Measurements from ENCODE around the gene MAGI2.
A peak's percentile ranks its signal among the peaks of the same experiment; 100 is the strongest.

The MAGI2 gene

DNA sequence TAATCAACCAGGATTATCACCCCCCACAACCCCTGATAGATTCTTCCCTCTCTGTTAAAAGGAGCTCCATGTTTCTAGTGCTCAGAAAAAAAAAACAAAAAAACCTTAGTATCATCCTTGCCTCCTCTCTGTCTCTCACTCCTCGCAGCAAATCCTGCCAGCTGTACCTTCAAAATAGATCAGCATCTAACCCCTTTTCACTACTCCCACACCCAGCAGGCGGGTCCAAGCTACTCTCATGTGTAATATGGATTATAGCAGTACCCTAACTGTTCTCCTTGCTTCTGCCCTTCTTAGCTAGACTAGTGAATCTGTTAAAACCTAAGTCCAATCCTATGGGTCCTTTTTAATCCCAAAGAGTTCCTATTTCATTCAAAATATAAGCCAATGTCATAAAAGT, 667.4 kb downstream of the MAGI2 start:
- H3K4me3 ChIP-seq (ENCODE audit: low read depth, low read length): no peak overlapping the region
- no peak for DNase-seq (ENCODE audit: low read depth)

DNA sequence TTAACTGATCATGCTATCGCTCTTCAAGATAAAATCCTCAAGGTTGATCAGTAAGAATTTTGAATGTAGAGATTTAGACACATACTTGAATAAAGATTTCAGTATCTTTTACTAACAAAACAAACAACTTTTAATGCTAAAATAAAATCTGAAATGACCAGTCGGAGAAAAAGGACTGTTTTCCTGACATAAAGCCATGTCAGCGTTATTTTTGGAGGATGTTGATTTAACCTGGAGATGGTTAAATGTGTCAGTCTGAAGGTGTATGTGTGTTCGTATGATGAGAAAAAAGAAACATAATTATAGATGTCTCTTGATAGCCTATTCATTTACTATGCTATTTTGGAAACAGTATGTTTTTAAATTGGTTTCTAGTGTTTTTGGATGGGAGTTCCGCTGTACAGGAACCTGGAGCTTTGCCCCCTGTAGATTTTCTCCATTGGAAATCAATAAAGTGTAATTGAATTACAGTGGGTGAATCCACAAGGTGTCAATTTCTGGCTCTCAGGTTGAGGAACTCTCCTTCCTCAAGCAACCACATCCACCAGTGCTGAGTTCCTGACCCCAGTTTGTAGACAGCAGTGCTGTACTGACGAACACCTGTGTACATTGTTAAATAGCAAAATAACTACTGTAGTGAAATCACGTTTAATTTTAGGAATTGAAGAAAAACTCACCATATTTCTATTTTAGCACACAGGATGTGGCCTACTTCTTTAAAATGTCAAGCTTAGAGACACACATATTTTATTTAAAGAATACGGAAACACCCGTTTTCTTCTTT, 670.1 kb downstream of the MAGI2 start:
- no peak for DNase-seq (ENCODE audit: low read depth)
- H3K4me3 ChIP-seq (ENCODE audit: low read depth, low read length): no peak overlapping the region

DNA sequence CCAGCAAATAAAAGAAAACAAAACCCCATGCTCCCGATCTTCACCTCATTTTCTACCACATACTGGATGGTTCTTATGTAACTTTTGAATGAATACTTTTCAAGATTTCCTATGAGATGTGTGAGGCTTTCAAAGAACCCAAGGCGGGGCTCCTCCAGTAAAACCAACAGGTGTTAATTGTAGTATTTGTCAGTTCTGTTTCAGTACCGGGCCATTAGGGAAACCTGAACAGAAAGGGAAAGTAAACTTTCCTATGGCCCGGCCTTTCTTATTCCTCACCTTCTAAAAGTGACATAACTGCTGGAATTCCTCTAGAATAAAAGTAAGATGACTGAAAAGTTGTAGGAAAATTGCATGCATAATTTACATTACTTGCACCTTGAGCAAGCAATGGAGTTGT, 672.9 kb downstream of the MAGI2 start:
- no peak overlapping the region for H3K4me3 ChIP-seq (ENCODE audit: low read depth, low read length)
- no peak for DNase-seq (ENCODE audit: low read depth)

DNA sequence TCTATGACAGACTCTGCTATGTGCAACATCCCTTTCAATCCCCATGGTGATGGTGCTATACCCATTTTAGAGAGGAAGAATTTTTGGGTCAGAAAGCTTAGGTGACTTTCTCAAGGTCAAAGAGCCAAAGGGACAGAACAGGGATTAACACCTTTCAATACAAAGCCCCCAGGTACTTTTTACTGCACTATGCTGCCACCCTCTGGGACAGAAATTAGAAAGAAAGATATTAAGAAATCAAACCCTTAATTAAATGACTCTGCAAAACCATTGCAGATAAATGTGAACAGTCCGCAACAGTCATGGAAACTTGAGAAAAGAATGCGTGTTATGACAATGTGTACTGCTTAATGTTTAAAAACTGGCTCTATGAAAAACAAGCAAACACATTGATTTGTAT, 673.7 kb downstream of the MAGI2 start:
- H3K4me3 ChIP-seq (ENCODE audit: low read depth, low read length): no peak overlapping the region
- no peak for DNase-seq (ENCODE audit: low read depth)

DNA sequence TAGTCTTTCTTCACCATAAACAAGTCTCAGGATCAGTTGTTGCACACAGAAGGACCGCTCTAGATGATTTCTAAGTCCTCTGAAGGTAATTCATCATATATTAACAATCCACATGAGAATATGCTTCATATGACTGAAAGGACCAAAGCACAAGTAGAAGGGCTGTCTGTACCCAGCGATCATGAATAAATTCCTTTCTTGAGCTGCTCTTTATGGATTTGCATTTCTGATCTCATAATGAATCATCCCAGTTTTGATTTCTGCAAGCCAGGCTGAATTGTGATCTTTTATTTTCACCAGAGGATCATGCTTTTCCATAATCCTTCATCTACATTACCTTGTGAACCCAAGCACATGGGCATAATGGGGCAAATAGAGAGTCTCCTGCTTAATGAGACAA, 675.6 kb downstream of the MAGI2 start:
- no peak for DNase-seq (ENCODE audit: low read depth)
- H3K4me3 ChIP-seq (ENCODE audit: low read depth, low read length): no peak overlapping the region

DNA sequence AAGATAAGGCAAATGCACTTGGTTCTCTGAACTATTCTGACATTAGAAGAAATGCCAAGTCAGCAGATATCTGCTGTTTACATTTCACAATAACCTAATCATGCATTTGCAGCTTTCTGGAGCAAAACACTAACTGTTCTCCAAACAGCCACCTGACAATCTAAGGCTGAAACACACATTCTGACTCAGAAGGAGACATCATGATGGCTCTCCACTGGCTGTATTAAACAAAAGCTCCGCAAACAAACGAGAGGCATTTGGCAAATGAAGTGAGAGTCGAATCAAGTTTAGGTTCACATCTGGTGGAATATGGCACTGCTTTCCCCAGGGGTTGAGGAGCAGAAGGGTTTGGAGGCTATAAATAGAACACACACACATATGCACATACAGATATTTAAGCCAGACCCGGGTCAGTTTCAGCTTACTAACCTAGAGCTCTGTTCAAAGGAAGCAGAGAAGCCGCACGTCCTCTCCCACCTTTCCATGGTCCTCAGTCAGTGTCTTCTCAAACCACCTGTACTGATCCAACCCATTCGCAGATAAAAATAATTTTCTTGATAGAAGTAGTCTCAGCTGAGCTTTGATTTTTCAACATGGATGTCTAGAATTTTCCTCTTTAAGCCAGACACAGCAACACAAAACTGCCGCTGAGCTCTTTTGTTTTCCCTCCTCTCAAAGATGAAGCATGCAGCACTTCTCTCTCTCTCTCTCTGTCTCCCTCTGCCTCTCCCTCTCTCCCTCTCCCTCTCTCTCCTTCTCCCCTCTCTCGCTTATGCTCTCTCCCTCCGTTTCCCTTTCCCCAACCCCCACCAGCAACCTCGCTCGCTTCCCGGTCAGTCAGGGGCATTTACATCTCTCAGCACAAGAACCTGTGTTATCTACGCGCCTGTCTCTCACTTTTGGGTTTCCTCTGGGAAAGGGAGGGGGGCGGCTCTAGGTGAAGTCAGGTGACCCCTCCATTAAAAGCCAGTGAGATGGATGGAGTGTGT, 682.8 kb downstream of the MAGI2 start:
- H3K4me3 ChIP-seq (ENCODE audit: low read depth, low read length): peak overlapping the region; percentile 7

DNA sequence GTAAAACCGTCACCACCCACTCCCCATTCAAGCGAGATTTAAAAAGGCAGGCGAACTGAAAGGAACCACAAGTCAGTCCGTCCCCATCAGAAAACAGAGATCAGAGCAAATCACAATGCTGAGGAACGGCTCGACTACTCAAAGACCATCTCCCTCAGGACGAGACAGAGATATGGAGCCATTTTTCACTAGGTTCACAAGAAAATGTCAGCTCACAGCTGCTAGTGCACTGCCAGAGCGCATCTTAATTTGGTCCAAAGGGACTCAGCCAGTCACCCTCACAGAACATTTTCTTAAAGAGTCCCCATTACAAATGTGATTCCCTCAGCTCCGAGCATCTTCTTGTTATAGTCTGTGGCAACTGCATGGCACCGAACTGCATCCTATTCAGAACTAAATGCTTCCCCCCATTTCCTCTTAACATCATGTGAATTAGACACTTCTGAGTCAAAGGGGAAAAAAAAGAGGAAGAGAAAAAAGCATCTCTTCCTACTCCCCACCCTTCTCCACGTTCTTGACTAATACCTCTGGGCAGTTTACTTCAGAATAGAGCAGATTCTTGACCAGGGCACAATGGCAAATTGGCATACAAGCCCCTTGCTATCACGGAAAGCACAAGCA, 683.9 kb downstream of the MAGI2 start:
- peak overlapping the region; percentile 14 for H3K4me3 ChIP-seq (ENCODE audit: low read depth, low read length)
- no peak for DNase-seq (ENCODE audit: low read depth)

More for the DNA sequence above, 682.8 kb downstream of the MAGI2 start:
- no peak for DNase-seq (ENCODE audit: low read depth)

DNA sequence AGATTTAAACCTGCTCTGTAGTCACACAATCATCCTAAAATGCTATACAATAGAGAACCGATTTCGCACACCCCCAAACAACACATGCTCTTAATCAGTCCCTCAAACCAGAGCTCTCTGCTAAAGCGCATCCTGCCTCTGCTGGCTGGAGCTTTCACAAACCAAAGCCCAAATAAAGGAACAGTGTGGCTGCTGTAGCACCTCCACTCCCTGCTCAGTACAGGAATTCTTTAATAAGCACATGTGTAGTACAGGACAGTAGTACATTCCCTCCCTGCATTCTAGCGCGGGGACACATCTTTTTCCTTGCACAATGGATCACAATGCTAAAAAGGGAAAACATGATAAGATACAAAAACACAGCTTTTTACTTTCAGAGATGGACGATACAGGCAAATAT, 684.6 kb downstream of the MAGI2 start:
- no peak for DNase-seq (ENCODE audit: low read depth)
- H3K4me3 ChIP-seq (ENCODE audit: low read depth, low read length): no peak overlapping the region

DNA sequence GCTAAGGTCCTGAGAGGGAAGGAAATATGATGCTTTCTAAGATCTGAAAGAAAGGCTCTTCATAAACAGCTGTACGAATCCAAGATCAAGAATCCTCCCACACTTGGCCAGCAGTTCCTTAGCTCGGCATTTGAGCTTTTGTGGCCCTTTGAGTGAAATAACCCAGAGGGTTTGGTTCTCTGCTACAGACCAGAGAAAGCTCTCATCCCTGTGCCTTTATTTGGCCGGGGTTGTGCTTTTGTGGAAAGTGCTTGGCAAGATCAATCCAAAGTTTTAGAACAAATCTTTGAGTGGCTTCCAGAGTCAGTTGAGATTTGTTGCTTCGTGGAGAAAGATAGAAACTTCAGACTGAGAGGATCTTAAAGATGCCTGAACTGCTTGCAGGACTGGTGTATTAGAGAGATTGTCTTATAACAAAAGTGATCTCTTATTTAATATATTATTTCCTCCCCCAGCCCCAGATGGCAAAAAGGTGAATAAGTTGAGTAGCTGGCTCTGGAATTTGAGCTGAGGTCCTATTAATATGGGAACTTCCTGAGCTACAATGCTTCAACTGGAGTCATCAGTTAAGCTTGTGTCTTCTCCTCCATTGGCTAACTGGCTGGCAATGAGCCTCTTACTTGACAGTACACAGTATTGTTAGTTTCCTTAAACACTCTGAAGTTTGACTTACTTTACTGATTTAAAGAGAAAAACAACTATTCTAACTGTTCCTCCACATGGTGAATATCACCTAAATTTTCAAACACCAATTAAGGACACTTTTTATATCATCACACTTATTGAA, 687.3 kb downstream of the MAGI2 start:
- H3K4me3 ChIP-seq (ENCODE audit: low read depth, low read length): no peak overlapping the region
- DNase-seq (ENCODE audit: low read depth): no peak

DNA sequence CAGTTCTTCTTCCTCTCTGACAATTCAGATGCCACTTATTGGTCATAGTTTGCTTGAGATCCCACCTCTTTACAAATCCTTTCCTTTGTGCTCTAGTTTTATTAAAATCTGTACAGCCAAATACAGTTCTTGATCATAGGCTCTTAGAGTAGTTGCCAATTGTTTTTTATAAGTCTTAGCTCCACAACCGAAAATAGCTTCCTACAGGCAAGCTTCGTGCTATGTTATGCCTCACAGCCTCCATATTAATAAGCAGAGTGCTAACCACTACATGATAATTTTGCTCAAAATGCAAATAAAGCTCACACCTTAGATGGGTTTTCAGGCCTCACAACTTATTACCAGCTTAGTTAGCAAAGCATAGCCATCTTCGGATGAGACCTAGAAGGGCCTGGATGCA, 688.9 kb downstream of the MAGI2 start:
- no peak for DNase-seq (ENCODE audit: low read depth)
- H3K4me3 ChIP-seq (ENCODE audit: low read depth, low read length): no peak overlapping the region

DNA sequence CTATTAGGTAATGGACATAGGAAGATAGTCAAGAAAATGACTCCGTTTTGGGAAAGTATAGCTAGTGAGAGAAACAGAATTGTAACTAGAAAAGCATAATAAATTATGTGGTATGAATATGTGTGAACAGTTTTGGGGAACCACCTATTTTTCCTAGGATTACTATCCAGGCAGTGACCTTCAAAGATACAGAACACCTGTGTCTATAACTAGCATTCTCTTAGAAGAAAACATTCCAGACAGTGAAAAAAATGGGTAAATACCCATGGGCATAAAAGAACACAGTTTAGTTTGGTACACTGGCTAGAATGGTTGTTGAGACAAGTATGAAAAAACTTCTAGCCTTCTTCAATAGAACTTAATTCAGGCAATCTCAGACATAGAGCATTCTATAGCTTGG, 690.8 kb downstream of the MAGI2 start:
- H3K4me3 ChIP-seq (ENCODE audit: low read depth, low read length): no peak overlapping the region
- no peak for DNase-seq (ENCODE audit: low read depth)

DNA sequence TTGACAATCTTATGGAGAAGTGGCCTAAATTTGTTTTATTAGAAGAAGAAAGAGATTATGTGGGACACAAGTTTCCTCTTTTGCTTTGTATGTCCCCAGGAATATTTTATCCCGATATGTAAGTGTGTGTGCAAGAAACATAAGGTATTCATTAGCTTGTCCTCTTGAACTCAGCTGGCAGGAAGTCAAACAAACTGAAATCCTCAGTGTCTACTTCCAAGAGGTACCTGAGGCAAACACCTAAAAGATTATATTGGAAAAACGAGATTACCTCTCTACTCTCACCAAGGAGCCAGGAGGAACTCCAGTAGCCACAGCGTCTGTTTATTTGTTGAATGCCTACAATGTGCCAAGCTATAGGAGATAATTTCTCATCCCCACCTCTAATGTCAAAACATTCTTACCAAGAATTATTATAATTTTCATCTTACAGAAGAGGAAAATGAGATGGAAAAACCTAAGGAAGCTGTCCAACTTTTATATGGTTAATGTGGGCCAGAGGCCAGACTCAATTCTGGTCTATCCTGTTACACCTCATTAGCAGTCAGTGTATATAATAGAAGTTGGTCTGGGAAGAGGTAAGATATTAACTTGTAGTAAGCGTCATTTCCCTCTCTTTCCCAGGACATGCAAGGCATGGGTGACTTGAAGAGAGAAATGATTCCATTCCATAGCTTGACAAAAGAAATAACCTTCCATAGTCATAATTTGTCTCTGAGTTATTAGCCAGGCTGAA, 692.7 kb downstream of the MAGI2 start:
- no peak for DNase-seq (ENCODE audit: low read depth)
- H3K4me3 ChIP-seq (ENCODE audit: low read depth, low read length): no peak overlapping the region

DNA sequence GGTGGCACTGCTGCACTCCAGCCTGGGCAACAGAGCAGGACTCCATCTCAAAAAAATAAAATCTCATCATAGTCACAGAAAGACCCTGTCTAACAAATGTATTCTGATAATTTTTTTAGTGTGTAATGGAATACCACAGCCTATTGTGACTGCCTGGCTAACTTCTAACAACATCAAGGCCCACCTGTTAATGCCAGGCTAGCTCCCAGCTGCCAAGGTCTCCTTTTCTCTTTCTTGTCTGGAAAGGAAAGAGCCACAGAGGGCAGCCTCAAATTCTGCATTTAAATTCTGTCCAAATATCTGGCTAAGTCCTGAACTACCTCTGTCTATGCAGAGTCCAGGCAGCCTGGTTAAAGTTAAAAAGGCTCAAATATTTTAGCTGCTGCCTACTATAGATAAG, 700.9 kb downstream of the MAGI2 start:
- no peak for DNase-seq (ENCODE audit: low read depth)
- H3K4me3 ChIP-seq (ENCODE audit: low read depth, low read length): no peak overlapping the region

DNA sequence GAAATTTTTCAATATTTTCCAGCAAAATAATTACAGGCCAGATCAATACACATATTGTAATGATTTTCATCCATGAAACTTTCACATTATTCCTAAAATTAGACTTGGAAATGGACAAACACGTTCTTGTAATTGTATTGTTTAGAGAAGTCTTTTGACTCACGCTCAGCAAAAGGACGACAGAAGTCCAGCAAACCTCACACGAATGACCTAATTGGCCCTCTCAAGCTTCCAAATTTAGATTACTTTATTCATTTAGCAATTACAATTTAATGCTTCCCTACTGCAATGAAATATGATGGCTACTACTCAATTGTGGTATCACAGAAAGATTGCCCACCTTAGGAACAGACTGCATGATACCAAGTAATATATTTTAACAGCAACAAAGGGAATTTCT, 702.2 kb downstream of the MAGI2 start:
- H3K4me3 ChIP-seq (ENCODE audit: low read depth, low read length): no peak overlapping the region
- DNase-seq (ENCODE audit: low read depth): no peak

DNA sequence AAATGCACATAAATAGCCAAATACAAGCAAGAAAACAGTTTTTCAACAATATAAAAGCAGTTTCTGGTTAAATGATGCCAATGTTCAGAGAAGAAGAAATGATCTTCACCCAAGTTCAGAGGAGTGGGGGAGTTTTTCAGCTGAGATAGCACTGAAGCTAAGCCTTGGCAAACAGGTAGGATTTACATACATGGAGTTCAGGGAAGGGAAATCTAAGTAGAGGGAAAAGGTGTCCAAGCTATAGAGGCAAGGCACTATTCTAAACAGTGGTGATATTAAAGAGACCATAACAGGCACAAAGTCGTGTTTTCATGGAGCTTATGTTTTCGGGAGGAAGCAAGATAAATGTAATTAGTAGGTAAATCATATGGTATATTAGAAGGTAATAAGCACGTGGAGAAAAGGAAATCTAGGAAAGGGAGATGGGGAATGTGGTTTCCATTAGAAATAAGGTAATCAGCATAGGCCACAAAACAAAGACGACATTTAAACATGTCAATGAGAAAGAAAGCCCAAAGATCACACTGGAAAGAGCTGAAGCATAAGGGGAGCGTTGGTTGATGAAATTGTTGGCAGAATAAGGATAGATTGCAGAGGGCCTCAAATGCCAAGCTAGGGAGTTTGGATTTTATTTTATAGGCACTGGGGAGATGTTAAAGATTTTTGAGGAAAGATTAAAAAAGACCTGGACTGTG, 704.3 kb downstream of the MAGI2 start:
- H3K4me3 ChIP-seq (ENCODE audit: low read depth, low read length): no peak overlapping the region
- DNase-seq (ENCODE audit: low read depth): no peak

DNA sequence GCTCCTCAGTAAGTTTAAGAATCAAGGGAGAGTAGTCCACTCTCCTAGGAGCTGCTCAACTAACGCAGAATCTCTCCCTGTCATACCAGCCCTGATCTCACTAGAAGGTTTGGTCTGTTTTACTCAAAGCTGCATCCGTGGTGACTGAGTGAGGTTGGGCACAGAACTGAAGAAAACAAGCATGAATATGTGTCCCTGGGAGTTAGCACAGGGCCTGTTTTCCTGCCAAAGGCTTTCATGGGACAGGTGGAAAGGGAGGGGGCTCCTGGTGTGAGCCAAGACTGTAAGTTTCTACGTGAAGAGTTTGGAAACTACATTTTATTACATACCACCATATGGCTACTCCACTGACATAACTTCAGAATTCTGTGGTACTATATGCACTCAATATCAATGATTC, 705.9 kb downstream of the MAGI2 start:
- no peak for DNase-seq (ENCODE audit: low read depth)
- no peak overlapping the region for H3K4me3 ChIP-seq (ENCODE audit: low read depth, low read length)

DNA sequence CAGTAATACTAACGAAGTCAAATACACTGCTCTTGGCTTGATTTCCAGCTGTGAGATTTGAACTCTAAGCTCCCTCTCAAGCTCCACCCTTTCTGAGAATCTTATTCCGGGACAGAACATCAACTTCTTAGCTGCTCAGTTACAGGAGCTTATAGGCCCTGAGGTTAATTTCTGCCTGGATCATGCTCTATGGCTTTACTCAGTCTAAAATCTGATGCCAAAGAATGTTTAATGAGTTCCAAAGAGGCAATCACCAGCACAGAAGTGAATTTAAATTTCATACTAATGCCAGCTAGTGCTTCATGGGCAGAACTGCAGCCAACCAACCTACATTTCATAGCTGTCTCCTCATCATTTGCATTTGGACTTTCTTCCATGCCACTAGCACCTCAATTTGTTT, 707.2 kb downstream of the MAGI2 start:
- DNase-seq (ENCODE audit: low read depth): no peak

DNA sequence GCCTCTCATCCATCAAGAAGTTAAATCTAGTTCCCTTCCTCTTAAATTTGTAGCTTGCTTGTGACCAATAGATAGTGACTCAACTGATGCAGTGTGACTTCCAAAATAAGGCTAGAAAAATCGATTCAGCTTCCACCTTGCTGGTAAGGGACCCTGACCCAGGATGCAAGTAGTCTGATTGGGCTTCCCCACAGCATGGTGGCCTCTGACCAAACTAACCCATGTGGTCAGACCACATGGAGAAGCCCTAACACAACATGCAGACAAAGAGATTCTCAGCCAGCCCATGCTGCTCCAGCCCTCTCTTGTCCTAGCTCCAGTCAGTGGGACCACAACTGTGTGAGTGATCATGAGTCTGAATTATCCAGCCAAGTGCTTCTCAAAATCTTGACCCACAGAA, 710.8 kb downstream of the MAGI2 start:
- no peak overlapping the region for H3K4me3 ChIP-seq (ENCODE audit: low read depth, low read length)
- DNase-seq (ENCODE audit: low read depth): no peak

More for the DNA sequence above, 707.2 kb downstream of the MAGI2 start:
- no peak overlapping the region for H3K4me3 ChIP-seq (ENCODE audit: low read depth, low read length)
